ENCODE data around the gene CITED2.

CITED2 gene

GRCh38 chr6:139374357-139375225 is at the start of gene CITED2:
Gene CITED2, minus strand, starts transcription at chr6:139374648. Its CDS starts 704 bp downstream, at chr6:139373944.
- POLR2A ChIA-PET (ENCODE audit: low non-redundant PET): interaction anchor here (0.5 kb wide), 1 partner anchor 1268 kb away, joined by 3 read pairs; the partner anchor contains the start of gene PERP
- CTCF ChIA-PET: interaction anchor here (0.6 to 0.7 kb wide), 4 partner anchors 111 to 929 kb away, joined by 3 to 5 read pairs (median 3); no protein-coding TSS in a partner anchor
- H3K27ac ChIP-seq: peak within 1 kb of the TSS; percentile 99
- peak; percentile 83 for DNase-seq (ENCODE audit: low spot score)
- no peak for TF ChIP-seq CTCF (conservative IDR thresholded peaks at IDR 0.05; ENCODE audit: low read depth)

GRCh38 chr6:139423037-139423703 is 48.7 kb upstream of the CITED2 start:
- POLR2A ChIA-PET (ENCODE audit: low non-redundant PET): no interaction called here
- no peak overlapping the region for H3K27ac ChIP-seq
- no peak for TF ChIP-seq CTCF (conservative IDR thresholded peaks at IDR 0.05; ENCODE audit: low read depth)
- CTCF ChIA-PET: interaction anchor here (0.6 to 0.7 kb wide), 2 partner anchors 166 to 938 kb away, joined by 3 to 7 read pairs; no protein-coding TSS in a partner anchor
- no peak for DNase-seq (ENCODE audit: low spot score)

GRCh38 chr6:139422105-139423036 is 47.9 kb upstream of the CITED2 start:
- no peak for TF ChIP-seq CTCF (conservative IDR thresholded peaks at IDR 0.05; ENCODE audit: low read depth)
- ChIA-PET CTCF (interaction anchor here (0.6 kb wide), 2 partner anchors 18 to 166 kb away, joined by 3 read pairs; no protein-coding TSS in a partner anchor), POLR2A (ENCODE audit: low non-redundant PET) (no interaction called here)
- DNase-seq (ENCODE audit: low spot score): no peak
- no peak overlapping the region for H3K27ac ChIP-seq

- no peak for DNase-seq (ENCODE audit: low spot score)
- no peak for TF ChIP-seq CTCF (conservative IDR thresholded peaks at IDR 0.05; ENCODE audit: low read depth)
- CTCF ChIA-PET: no interaction called here
- POLR2A ChIA-PET (ENCODE audit: low non-redundant PET): no interaction called here
- no peak overlapping the region for H3K27ac ChIP-seq
Measured at GRCh38 chr6:139418481-139419132, 44.2 kb upstream of the CITED2 start.

GRCh38 chr6:139416146-139416545 is 41.7 kb upstream of the CITED2 start:
- CTCF ChIA-PET: no interaction called here
- H3K27ac ChIP-seq: no peak overlapping the region
- no peak for TF ChIP-seq CTCF (conservative IDR thresholded peaks at IDR 0.05; ENCODE audit: low read depth)
- POLR2A ChIA-PET (ENCODE audit: low non-redundant PET): no interaction called here
- no peak for DNase-seq (ENCODE audit: low spot score)

Data from RWPE1 (cell line).